Heart left ventricle (tissue), 13 donors: ENCODE data around the gene KLHDC10.

Source experiments
- CTCF ChIP-seq, 12 donors: fragments of 200-600 bp; sonication (generic) in 4 of 12; IDR thresholded peaks; one replicate each; pipeline versions ENCODE4 v1.5.0 to v1.8.0; 2018 to 2022; ENCODE audit warnings: antibody characterized with exemption in 12 of 12, mild to moderate bottlenecking in 5 of 12
- POLR2A ChIP-seq, 2 donors: fragments of 450-650 bp; IDR thresholded peaks; one replicate each; pipeline ENCODE4 v1.6.1; 2017; ENCODE audit warnings: antibody characterized with exemption in 2 of 2, mild to moderate bottlenecking in 2 of 2, moderate library complexity in 2 of 2
- donor health status: ischemic (EF 13 %, LVEDD 7.1; RV severe dilation, severe dysfunction).
- donor health status: DM: no; HTN: yes; CAD: no.
- donor health status: DM: no; HTN: no; CAD: no.
- donor health status: ischemic (EF 25% LVEDD 6.9; RV normal size, moderate dysfunction).
- donor health status: ischemic (EF 25% LVEDD 5.7; RV mildly dilated, moderate dysfunction).
- donor health status: ischemic (EF 35%, LVEDD 5.7; RV mildly dilated, moderate dysfunction).
- donor health status: nonischemic (EF 11% LVEDD 7.7; RV severe dilation, severe dysfunction).
- donor health status: DM: yes; HTN: yes; CAD: no.
- donor health status: PGD.
- donor health status: ischemic (EF 29% LVEDD 5.4; RV normal size, mild dysfunction).
- donor health status: nonischemic (EF 23%, LVEDD 6.1; RV moderate dilation, normal function).

DNA sequence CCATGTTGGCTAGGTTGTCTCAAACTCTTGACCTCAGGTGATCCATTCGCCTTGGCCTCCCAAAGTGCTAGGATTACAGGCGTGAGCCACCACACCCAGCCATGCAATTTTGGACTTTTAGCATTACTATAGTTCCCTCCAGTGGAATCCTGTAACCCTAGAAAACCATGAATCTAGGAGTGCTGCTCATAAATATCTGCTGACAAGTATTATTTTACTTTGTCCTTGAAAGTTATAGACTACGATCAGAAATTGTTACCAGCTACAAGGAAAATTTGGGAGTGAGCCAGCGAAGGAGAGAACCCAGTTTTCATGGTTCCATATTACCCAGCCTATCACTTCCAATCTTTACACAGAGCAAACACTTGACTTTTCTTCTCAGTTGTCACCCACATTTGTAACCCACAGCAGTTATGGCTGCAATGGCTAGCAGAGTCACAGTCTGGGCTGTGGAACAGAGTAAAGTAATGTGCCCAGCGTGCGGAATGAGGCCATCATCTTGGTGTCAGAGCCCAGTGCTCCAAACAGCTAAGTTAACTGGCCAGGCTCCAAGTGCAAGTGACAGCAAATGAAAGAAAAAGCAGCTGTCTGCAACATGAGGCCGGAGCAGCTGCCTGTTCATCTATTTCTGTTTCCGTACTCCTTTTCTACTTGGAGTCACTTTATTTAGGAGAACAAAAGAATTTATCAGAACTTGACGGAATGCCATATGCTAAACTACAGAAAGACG, 49.1 kb upstream of the KLHDC10 start:
- TF ChIP-seq CTCF (IDR thresholded peaks at IDR 0.05) (no peak), POLR2A (IDR thresholded peaks at IDR 0.05) (no peak)
